OCI-LY1 (cell line): Measurements from ENCODE around the gene JAKMIP3.

Experiments
- EZH2 ChIP-seq: fragments of 200-600 bp; sonication (generic), shearing (Covaris generic); IDR thresholded peaks from 2 replicates; pipeline ENCODE4 v1.8.0; 2017; ENCODE audit warnings: borderline replicate concordance, mixed run types, mild to moderate bottlenecking, antibody characterized with exemption, low read length, moderate library complexity, mixed read lengths
- TF ChIP-seq, protein P1 (sequence below): fragments of 200-600 bp; sonication (generic), shearing (Covaris generic); IDR thresholded peaks from 2 replicates; pipeline ENCODE4 v1.5.1; 2017; ENCODE audit warnings: mild to moderate bottlenecking, antibody characterized with exemption, low read length, moderate library complexity, mixed read lengths

DNA sequence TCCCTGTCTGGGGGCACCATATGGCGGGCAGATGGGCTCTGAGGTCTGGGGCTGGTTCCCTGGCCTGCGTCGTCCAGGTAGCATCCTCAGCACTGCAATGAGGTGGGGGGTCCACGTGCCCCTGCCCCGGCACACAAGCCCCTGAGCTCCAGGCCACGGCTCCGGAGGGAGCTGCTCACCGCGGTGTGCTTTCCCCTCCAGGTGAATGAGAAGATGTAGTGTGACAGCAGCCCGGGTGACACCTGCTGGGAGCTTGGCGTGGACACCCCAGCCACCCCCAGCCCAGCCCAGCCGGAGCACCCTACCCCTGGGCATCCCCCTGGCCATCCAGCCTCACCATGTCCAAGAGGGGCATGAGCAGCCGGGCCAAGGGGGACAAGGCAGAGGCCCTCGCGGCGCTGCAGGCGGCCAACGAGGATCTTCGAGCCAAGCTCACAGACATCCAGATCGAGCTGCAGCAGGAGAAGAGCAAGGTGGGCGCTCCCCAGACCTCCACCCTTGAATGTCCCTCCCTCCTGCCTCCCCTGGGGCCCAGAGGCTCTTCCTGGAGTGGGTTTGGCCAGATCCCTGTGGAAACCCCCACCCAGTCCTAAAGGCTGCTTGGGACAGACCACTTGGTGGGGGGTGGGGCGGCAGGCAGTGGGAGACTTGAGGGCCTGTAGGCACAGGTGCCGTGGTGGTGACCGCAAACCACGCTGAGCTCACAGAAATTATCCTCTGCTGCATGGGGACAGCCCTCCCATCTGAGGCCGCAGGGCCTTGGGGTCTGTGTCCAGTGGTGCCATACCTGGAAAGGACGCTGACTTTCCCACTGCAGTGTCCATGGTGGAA, 38.9 kb downstream of the JAKMIP3 start:
- TF ChIP-seq, protein P1, sequence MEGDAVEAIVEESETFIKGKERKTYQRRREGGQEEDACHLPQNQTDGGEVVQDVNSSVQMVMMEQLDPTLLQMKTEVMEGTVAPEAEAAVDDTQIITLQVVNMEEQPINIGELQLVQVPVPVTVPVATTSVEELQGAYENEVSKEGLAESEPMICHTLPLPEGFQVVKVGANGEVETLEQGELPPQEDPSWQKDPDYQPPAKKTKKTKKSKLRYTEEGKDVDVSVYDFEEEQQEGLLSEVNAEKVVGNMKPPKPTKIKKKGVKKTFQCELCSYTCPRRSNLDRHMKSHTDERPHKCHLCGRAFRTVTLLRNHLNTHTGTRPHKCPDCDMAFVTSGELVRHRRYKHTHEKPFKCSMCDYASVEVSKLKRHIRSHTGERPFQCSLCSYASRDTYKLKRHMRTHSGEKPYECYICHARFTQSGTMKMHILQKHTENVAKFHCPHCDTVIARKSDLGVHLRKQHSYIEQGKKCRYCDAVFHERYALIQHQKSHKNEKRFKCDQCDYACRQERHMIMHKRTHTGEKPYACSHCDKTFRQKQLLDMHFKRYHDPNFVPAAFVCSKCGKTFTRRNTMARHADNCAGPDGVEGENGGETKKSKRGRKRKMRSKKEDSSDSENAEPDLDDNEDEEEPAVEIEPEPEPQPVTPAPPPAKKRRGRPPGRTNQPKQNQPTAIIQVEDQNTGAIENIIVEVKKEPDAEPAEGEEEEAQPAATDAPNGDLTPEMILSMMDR: no peak
- TF ChIP-seq EZH2: no peak
